DLD1 (cell line): ENCODE results near the gene RNF114.
"Not testable (repeated sequence)": the region's sequence is repeated elsewhere in the genome, so short reads cannot be mapped to it uniquely, and the experiment has no call there.

Source experiments
- in situ Hi-C: cut with HindIII; loops from 2 replicates; pipeline ENCODE4 v1.10.0; 2017; ENCODE audit warnings: low sequenced_read_pairs

The RNF114 gene

DNA sequence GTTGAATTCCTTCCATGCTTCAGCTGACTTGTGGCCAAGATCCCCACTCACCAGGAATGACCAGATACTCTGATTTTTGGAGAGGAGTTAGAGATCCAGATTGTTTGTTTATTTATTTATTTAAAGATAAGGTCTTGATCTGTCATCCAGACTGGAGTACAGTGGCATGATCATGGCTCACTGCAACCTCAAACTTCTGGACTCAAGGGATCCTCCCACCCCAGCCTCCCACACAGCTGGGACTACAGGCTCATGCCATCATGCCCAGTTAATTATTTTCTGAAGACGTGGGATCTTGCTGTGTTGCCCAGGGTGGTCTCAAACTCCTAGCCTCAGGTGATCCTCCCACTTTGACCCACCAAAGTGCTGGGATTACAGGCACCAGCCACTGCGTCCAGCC is 16.7 kb upstream of the RNF114 start:
- in situ Hi-C loops: no loop called here

DNA sequence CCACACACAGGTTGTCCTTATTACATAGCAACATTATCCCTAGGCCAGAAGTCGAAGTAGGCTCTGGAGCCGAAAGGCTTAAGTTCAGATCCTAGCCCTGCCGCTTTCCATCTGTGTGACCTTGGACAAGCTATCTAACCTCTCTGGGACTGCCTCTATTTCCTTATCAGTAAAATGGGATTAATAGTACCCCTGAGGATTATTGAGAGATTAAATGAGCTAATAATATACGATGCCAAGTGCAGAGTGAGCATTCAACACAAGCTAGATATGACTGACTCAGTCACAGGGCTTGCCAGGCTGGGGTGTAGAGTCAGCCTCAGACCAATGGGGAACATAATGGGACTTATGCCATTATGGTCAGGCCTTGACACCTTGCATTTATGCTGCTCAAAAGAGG is 11.9 kb upstream of the RNF114 start:
- in situ Hi-C loops: no loop called here

GRCh38 chr20:49925901-49926454 is 10.2 kb upstream of the RNF114 start:
- in situ Hi-C loops: no loop called here

DNA sequence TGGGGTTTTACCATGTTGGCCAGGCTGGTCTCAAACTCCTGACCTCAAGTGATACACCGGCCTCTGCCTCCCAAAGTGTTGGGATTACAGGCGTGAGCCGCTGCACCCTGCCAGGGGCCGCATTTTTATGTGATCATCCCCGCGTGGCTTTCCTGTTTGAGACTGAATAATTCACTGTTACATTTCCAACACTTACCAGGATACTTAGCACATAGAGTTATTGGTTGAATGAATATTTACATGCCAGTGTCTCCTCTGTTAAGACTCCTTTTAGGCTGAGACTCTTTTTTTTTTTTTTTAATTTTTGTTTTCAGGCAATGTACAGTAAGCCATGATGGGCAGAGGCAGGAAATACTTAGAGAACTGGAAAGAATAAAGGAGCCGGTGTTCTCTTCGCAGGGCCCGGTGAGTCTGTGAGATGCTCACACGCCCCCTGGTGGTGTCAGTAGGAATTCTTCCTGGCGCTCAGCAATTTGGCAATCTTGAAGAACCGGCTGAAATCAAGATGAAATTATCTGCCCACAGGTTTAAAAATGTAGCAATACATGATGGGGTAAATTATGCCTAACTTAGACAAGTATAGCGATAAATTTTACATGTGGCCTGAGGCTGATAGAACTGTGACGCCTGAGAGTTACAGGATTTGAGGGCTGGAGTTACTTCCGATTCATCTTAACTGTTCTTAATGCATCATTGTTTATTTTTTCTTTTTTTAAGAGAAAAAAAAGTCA is 7.6 kb upstream of the RNF114 start:
- in situ Hi-C loops: no loop called here

DNA sequence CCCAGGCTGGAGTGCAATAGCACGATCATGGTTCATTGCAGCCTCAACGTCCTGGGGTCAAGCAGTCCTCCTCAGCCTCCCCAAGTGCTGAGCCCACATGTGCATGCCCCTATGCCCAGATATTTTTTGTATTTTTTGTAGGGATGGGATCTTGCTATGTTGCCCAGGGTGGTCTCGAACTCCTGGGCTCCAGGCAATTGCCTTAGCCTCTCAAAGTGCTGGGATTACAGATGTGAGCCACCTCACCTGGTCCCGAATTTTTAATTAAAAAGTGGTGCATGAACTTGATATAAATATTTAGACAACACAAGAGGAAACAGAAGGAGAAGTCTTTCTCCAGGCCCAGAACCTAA is 7.1 kb upstream of the RNF114 start:
- in situ Hi-C loops: no loop called here

DNA sequence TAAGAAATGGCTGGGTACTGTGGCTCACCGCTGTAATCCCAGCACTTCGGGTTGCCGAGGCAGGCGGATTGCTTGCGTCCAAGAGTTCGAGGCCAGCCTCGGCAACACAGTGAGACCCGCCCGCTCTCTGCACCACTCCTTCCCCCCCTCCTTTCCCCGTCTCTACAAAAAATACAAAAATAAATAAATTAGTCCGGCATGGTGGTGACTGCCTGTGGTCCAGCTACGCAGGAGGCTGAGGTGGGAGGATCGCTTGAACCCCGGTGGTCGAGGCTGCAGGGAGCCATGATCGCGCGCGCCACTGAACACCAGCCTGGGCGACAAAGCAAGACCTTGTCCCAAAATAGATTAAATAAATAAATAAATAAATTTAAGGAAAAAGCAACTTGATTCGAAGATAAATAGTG is 448 bp upstream of the RNF114 start:
- in situ Hi-C loops: no loop called here

GRCh38 chr20:49937027-49937929 is 1.1 kb downstream of the RNF114 start:
- in situ Hi-C loops: no loop called here

DNA sequence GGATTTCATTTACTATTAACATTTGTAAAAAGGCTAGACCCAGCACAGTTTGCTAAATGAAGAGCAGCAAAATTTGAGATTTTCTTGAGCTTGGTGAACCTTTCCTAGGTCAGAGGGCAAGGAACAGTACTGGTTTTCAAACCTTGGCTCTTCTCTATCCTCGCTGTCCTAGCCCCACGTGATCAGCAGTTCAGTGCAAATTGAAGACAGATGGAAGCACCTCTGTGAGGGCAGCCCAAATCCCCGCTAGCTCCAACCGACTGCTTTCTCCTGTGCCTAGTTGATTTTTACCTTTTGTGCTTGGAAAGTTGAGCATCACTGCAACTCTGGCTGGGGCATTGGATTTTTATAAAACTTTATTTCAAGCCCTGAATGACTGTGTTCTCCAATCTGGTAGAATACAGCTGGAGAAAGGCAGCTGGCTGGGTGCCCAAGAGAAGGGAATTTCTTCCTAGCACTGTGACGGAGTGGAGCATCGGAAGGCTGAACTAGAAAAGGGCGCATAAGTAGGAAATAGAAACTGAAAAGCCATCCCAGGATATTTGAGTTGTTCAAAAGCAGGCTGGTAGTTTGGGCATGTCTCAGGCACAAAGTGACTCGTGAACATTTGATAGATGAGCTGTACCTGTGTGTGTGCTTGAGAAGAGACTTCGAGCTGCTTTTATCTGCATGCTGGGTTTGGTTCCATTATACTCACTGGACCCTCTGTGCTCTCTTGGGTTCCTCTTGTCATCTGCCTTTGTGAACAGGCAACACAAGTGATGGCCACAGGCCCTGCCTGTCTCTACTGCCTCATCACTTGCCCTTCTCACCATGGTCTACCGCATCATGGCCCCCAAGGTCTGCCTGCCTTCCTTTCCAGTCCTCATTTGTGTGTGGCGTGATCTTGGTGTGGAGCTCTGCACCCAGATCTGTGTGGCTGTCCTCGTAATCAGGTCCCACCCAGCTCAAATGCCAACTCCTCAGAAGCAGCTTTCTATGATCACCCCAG is 2.3 kb downstream of the RNF114 start:
- in situ Hi-C loops: no loop called here

GRCh38 chr20:49941456-49941855 is 5.3 kb downstream of the RNF114 start:
- in situ Hi-C loops: no loop called here

GRCh38 chr20:49942303-49942702 is 6.1 kb downstream of the RNF114 start:
- in situ Hi-C loops: no loop called here

DNA sequence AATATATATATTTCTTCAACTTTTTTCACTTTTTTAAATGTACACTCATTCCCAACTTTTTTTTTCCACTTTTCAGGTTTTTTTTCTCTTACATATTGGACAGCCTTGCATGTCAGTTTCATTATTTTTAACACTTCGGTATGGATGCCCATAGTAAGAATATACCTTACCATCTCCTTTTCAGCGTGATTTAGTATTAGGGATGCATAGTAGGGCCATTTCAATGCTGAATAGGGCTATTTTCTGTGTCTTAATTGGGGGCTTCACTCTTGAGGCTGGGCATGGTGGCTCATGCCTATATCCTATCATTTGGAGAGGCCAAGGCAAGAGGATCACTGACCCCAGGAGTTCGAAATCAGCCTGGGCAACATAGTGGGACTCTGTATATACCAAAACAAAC is 6.7 kb downstream of the RNF114 start:
- in situ Hi-C loops: no loop called here

- in situ Hi-C loops: no loop called here
Measured at GRCh38 chr20:49945306-49945700, 9.1 kb downstream of the RNF114 start.

GRCh38 chr20:49945701-49946477 is 9.7 kb downstream of the RNF114 start:
- in situ Hi-C loops: no loop called here

- in situ Hi-C loops: no loop called here
Measured at GRCh38 chr20:49948178-49948577, 12.0 kb downstream of the RNF114 start.

DNA sequence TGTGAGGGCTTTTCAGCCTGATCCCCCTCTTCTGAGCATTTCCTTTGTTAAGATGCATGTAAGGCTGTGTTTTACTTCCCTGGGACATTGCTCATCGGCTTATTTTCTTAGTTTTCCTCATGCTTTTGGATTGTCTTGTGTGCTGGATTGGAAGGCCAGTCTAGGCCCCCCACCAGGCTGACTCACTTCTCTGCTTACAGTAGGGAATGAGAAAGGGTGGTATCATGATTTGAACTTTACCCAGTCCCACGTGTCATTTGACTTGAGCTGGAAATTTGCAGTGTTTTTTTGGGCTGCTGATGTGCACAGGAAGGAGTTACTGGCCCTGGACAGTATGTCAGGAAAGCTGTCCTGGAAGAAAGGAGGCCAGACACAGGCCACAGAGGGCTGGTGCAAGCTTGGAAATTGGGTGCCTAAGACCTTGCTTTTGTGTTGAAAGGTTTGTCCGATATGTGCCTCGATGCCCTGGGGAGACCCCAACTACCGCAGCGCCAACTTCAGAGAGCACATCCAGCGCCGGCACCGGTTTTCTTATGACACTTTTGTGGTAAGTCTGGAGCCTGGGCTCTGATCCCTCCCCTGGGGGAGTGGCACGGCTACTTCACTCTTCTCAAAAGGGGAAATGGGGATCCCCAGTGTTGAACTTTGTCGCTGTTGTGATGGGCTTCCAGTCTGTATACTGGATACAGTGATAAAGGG is 12.8 kb downstream of the RNF114 start:
- in situ Hi-C loops: no loop called here

DNA sequence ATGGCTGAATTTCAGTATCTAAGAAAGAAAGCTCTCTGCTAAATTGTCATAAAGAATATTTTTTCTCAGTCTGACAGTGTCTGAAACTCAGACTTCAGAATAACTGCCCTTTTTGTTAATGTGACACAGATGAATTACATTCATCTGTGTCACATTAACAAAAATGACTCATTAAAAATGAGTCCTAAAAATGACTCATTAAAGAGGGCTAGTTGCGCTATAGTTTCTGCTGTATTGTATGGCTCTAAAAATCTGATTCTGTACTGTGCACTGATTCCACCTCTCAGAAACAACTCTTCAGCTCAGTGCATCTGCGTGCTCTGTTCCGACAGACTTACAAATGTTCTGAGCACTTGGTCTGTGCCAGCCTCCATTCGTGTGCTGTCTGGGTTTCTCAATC is 15.0 kb downstream of the RNF114 start:
- in situ Hi-C loops: no loop called here

GRCh38 chr20:49955167-49955566 is 19.0 kb downstream of the RNF114 start:
- in situ Hi-C loops: no loop called here

DNA sequence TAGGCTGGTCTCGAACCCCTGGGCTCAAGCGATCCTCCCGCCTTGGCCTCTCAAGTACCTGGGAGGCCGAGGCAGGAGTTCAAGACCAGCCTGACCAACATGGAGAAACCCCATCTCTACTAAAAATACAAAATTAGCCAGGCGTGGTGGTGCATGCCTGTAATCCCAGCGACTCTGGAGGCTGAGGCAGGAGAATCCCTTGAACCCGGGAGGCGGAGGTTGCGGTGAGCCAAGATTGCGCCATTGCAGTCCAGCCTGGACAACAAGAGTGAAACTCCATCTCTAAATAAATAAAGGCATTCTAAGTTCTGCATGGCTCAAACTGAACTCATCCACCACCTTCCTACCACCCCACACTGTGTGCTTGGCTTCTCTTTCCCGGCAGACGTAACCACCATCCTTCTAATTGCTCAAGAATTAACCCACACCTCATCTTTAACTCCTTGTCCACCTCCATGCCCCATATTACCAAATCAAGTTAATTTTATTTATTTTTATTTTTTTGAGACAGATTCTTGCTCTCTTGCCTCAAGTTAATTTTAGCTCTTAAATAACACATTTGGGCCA is 19.7 kb downstream of the RNF114 start:
- in situ Hi-C loops: not testable (repeated sequence)

DNA sequence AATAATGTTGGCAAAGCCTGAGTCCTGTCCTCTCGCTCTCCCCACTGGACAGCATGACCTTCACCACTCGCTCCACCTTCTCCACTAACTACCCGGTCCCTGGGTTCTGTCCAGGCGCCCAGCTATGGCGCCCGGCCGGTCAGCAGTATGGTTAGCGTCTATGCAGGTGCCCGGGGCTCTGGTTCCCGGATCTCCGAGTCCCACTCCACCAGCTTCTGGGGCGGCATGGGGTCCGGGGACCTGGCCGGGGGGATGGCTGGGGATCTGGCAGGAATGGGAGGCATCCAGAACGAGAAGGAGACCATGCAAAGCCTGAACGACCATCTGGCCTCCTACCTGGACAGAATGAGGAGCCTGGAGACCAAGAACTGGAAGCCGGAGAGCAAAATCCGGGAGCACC is 20.5 kb downstream of the RNF114 start:
- in situ Hi-C loops: no loop called here
